Astrocyte (in vitro differentiated cells and primary cell): ENCODE results near the gene GRIK1.

ENCODE experiments used
- CTCF ChIP-seq: IDR thresholded peaks from 2 replicates; pipeline ENCODE4 v1.5.1; 2011; ENCODE audit warnings: low read depth, mild to moderate bottlenecking, inconsistent platforms, low read length, moderate library complexity; ENCODE audit not compliant: insufficient read depth
- EZH2 ChIP-seq: IDR thresholded peaks from 2 replicates; pipeline ENCODE4 v1.6.1; 2012; ENCODE audit warnings: mild to moderate bottlenecking, low read length, inconsistent platforms; ENCODE audit not compliant: insufficient read depth

GRCh38 chr21:29524055-29524454 is 415.7 kb downstream of the GRIK1 start:
- TF ChIP-seq EZH2 (no peak), CTCF (no peak)
